Activated CD4-positive, alpha-beta T cell treated with anti-CD3 and anti-CD28 coated beads, Interleukin-2, amount 50 U/mL, for 24 hours (primary cell): ENCODE data around the gene IRF8.
A peak's percentile ranks its signal among the peaks of the same experiment; 100 is the strongest.
"Not testable (repeated sequence)": the region's sequence is repeated elsewhere in the genome, so short reads cannot be mapped to it uniquely, and the experiment has no call there.

Source experiments
- DNase-seq, 2 donors: peaks; one replicate each; pipeline ENCODE4 v3.0.0-alpha.2; 2020; ENCODE audit warnings: low read depth in 1 of 2, low spot score in 1 of 2

IRF8 gene

GRCh38 chr16:85867189-85867588 is 31.8 kb upstream of the IRF8 start:
- DNase-seq: no peak

GRCh38 chr16:85868495-85868894 is 30.5 kb upstream of the IRF8 start:
- no peak for DNase-seq

DNA sequence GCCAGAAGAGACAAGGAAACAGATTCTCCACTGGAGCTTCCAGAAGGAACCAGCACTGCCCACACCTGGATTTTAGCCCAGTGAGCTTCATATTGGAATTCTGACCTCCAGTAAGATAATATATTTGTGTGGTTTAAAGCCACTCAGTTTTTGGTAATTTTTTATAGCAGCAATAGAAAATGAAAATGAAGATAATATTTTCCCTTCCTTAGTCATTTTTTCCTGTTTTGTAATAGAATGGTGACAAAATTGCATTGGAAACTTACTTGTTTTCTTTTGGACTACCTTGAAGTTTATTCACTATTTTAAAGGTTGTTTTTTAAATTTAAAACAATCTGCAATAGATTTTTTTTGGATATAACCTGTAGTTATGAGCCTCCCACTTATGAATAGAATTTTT is 29.8 kb upstream of the IRF8 start:
- no peak for DNase-seq

- no peak for DNase-seq
Measured at GRCh38 chr16:85869785-85870558, 29.0 kb upstream of the IRF8 start.

DNA sequence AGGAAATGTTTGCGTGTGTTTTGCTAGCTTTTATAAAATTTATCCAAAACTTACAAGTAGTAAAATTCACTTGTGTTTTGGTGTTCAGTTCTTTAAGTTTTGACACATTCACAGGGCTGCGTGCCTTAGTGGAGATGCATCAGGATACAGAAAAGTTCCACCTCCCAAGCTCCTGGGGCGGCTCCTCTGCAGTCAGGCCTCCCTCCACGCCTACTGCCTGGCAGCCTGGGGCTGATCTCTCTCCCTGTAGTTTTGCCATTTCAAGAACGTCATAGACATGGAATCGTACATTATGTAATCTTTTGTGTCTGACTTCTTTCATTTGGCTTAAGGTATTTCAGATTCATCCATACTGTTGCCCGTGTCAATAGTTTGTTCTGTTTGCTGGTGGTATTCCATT is 27.2 kb upstream of the IRF8 start:
- no peak for DNase-seq

- DNase-seq: no peak
Measured at GRCh38 chr16:85872734-85873133, 26.2 kb upstream of the IRF8 start.

GRCh38 chr16:85873153-85873552 is 25.8 kb upstream of the IRF8 start:
- no peak for DNase-seq

GRCh38 chr16:85874031-85874430 is 24.9 kb upstream of the IRF8 start:
- not testable (repeated sequence) for DNase-seq

GRCh38 chr16:85878407-85878806 is 20.6 kb upstream of the IRF8 start:
- no peak for DNase-seq

DNA sequence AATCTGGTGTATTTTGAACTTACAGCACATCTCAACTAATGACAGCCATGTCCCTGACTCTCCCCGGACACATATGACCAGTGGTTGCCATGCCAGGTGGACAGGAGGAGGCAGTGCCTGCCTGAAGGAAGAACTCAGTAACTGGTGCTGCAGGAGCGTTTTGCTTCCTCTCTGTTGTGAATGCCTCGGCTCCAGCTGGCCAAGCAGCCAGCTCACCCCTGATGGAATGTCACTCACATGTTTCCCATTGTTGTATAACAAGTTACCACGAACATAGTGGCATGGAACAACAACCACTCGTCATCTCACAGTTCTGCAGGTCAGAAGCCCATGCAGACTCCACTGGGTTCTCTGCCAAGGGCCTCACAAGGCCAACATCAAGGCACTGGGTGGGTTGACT is 20.1 kb upstream of the IRF8 start:
- no peak for DNase-seq

GRCh38 chr16:85879549-85879948 is 19.4 kb upstream of the IRF8 start:
- DNase-seq: no peak

GRCh38 chr16:85879975-85880831 is 18.8 kb upstream of the IRF8 start:
- no peak for DNase-seq

DNA sequence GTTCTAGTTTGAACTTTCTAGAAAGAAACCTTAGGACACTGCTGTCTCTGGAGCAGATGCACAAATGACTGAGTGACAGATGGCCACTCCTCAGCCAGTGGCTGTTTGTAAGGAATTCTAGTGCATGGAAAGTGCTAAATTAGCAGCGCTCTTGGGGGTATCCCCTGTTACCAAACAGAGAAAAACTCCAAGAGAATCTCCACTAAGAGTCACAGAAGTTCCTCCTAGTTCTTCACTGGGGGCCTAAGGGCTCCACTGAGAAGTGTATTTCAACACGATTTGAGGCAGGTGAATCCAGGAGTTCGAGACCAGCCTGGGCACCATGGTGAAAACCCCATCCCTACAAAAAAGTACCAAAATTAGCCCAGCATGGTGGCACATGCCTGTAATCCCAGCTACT is 18.1 kb upstream of the IRF8 start:
- no peak for DNase-seq

GRCh38 chr16:85881436-85881835 is 17.5 kb upstream of the IRF8 start:
- DNase-seq: no peak

DNA sequence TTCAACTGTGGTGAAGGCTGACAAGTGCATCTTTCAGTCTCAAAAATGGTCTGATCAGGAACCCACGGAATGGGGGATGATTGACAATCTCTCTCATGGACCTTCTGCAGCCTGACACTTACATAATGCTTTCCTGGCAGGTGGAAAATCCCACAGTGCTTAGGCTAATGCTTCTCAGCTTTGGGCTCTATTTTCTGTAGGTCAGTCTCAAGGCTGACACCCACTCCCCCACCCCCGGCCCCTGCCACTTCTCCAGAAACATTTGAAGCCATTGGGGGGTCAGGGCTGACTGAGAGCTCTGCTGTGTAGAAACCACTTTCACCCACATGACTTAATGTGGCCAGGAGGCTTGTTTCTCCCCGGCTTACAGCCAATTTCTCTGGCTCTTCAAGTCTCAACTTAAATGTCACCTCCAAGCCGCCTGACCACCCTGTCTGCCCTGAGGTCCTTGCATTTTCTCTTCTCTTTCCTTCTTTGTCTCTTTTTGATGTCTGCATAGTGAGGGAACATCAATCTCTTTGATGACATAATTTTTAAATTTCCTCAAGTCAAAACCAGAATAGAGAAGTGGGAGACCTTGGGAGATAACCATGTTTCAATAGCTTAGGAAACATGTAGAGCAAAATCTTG is 16.7 kb upstream of the IRF8 start:
- DNase-seq: no peak

- DNase-seq: no peak
Measured at GRCh38 chr16:85883813-85884212, 15.1 kb upstream of the IRF8 start.

- DNase-seq: no peak
Measured at GRCh38 chr16:85884808-85885463, 14.0 kb upstream of the IRF8 start.

- no peak for DNase-seq
Measured at GRCh38 chr16:85885537-85885936, 13.4 kb upstream of the IRF8 start.

DNA sequence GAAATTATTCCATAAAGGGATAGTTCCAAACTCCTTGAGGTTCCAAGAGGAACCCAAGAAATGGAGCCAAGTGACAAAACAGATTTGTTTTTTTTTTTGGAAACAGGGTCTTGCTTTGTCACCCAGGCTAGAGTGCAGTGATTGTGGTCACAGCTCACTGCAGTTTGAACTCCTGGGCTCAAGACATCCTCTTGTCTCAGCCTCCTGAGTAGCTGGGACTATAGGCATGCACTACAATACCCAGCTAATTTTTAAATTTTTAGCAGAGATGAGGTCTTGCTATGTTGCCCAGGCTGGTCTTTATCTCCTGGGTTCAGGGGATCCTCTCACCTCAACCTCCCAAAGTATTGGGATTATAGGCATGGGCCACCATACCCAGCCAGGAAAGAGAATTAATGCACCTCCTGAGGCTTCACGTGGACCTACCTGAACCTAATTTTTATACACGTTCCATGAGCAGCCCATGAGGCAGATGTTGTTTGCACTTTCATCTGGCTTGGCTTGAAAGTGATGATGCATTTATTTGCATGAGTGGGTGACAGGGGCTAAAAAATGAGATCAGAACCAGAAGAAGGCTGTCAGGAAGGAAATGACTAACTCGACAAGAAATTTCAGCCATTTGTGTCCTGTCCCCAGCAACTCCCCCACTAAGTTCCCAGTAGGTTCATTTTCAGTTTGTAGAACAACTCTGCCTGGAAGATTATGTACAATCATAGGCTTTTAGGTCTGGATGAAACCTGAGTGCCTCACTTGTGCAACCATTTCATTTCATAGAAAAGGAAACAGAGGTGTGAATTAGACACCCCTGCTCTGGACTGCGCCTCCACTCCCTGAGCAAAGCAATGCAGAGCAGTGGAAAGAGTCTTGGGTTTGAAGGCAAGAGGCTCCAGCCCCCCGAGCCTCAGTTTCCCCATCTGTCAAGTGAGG is 10.3 kb upstream of the IRF8 start:
- peak in 1 of 2 donors; percentile 65 for DNase-seq

DNA sequence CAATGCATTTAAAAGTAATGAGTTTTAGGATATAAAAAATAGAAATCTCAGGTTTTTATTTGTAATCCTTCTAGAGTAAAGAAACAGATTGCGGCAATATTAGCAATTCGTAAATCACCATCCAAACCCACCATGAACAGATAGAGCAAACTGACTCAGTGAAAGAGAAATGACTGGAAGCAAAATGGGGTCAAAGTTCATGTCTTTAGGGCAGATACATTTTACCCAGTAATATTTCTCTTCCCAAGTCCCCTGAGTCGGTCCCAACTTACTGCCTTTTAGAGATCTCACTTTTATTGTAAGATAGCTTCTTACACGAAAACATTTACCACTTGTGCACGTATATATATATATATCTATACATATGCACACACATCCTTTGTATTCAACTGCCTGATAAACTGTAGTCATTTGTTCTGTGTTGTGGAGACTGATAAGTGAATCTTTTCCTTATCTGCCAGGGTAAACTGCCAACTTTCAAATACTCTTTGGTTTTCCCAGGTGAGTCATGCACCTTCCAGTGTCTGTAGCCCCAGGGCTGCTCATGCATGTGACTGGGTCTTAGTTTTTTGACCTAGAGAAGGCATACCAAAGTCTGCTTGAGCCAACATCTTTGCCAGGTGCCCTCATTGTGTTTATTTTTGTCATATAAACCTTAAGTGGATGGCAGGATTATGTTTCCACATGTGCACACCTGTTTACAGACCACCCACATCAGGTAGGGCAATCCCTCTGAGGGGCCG is 7.8 kb upstream of the IRF8 start:
- DNase-seq: no peak
